ENCODE data around the gene RAPGEF6.

RAPGEF6 gene

DNA sequence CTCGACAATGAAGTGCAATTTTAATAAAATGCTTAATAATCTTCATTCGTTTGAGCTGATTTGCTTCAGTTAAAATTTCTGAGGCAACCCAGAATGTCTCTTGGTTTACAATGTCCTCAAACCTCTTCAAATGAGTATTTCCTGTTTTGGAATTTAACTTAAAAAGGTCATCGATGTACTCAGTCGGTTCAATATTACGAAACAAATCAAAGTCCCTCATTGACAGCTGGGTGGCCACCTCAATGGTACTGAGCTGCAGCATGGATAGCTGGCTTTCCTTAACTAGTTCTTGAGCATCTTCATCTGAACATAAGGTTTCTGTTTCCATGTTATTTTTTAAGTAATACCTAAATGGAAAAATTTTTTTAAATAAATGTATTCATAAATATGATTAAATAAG is 173.3 kb downstream of the RAPGEF6 start:
- Histone ChIP-seq H3F3A (ENCODE audit: control insufficient read depth, insufficient read depth) (no peaks in the 10 kb centered on the region), H3K4me1 (ENCODE audit: control insufficient read depth, low read length) (peaks cover 4% of the 10 kb centered on the region), H3K79me2 (ENCODE audit: control insufficient read depth, low read length) (no peaks in the 10 kb centered on the region), H3K9me2 (replicated peaks; ENCODE audit: control insufficient read depth, low read length) (no peaks in the 10 kb centered on the region), H3K9me3 (ENCODE audit: control insufficient read depth, insufficient read depth, low read length) (no peaks in the 10 kb centered on the region), H4K20me1 (ENCODE audit: control insufficient read depth, insufficient read depth, low read depth, low read length) (no peaks in the 10 kb centered on the region), H3K27ac (ENCODE audit: low read depth, low read length) (no peak overlapping the region), H3K4me2 (ENCODE audit: low read length) (no peak overlapping the region), H3K27me3 (ENCODE audit: control insufficient read depth, low read length) (no peaks in the 10 kb centered on the region), H3K36me3 (ENCODE audit: control insufficient read depth, low read length) (peaks cover 74% of the 10 kb centered on the region), H3K4me3 (ENCODE audit: low read length) (no peak overlapping the region)
- no peak for TF ChIP-seq EZH2phosphoT487 (IDR thresholded peaks at IDR 0.05; ENCODE audit: borderline replicate concordance, low read length)
- no peak for TF ChIP-seq CTCF (IDR thresholded peaks at IDR 0.05; ENCODE audit: low read depth, low read length, poor library complexity, severe bottlenecking)

DNA sequence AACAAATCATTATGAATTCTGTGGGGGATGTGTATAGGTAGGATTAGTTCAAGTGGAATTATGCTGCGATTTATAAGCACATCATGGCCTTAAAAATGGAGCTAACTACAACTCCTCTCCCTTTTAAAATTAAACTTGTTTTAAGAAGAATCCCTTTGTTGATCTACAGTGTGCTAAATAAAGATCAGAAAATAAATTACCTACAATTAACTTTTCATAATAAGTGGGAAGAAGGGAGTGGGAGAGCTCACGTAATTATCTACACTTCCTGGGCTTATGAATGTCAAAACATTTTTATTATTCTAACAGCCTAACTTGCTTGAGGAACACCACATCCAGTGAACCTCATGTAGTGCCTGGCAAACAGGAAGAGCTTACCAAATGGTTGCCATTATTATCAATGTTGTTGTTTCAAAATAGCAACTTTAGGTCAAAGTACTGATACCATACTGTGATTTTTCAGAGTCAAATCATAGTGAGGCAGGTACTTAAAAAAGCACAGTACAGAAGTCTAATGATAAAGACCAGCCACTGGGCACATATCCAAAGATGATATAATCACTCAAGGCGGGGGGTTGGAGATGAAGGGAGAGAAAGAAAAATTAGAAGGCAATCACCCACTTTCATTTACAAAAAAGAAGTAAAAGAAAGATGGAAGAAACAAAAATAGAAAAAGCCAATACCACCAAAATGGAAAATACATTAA is 174.0 kb downstream of the RAPGEF6 start:
- Histone ChIP-seq H3K36me3 (ENCODE audit: control insufficient read depth, low read length) (peaks cover 74% of the 10 kb centered on the region), H3K4me2 (ENCODE audit: low read length) (no peak overlapping the region), H3K4me1 (ENCODE audit: control insufficient read depth, low read length) (peaks cover 4% of the 10 kb centered on the region), H3K9me3 (ENCODE audit: control insufficient read depth, insufficient read depth, low read length) (no peaks in the 10 kb centered on the region), H3K27ac (ENCODE audit: low read depth, low read length) (no peak overlapping the region), H4K20me1 (ENCODE audit: control insufficient read depth, insufficient read depth, low read depth, low read length) (no peaks in the 10 kb centered on the region), H3F3A (ENCODE audit: control insufficient read depth, insufficient read depth) (no peaks in the 10 kb centered on the region), H3K4me3 (ENCODE audit: low read length) (no peak overlapping the region), H3K79me2 (ENCODE audit: control insufficient read depth, low read length) (no peaks in the 10 kb centered on the region), H3K9me2 (replicated peaks; ENCODE audit: control insufficient read depth, low read length) (no peaks in the 10 kb centered on the region), H3K27me3 (ENCODE audit: control insufficient read depth, low read length) (no peaks in the 10 kb centered on the region)
- no peak for TF ChIP-seq CTCF (IDR thresholded peaks at IDR 0.05; ENCODE audit: low read depth, low read length, poor library complexity, severe bottlenecking)
- TF ChIP-seq EZH2phosphoT487 (IDR thresholded peaks at IDR 0.05; ENCODE audit: borderline replicate concordance, low read length) = no peak

DNA sequence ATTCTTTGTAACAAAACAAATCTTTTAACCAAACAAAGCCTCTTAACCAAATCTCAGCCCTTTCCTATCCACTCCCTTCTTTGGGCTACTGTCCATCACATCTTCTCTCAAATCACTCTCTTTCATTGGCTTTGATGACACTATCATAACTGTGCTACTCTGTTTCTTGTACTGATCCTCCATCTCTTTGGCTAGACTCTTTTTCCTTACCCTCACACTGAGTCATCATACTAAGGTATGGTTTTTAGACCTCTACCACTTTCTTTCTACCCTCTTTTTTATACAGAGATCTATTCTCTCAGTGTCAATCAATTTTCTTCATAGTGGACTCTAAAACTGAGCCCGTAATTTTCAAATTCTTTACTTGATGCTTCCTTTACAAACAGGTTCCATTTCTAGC is 174.9 kb downstream of the RAPGEF6 start:
- no peak for TF ChIP-seq CTCF (IDR thresholded peaks at IDR 0.05; ENCODE audit: low read depth, low read length, poor library complexity, severe bottlenecking)
- no peaks in the 10 kb centered on the region for H3F3A ChIP-seq (ENCODE audit: control insufficient read depth, insufficient read depth)
- H3K9me3 ChIP-seq (ENCODE audit: control insufficient read depth, insufficient read depth, low read length) = no peaks in the 10 kb centered on the region
- H3K79me2 ChIP-seq (ENCODE audit: control insufficient read depth, low read length) = no peaks in the 10 kb centered on the region
- no peaks in the 10 kb centered on the region for H3K9me2 ChIP-seq (replicated peaks; ENCODE audit: control insufficient read depth, low read length)
- H3K27me3 ChIP-seq (ENCODE audit: control insufficient read depth, low read length) = no peaks in the 10 kb centered on the region
- peaks cover 78% of the 10 kb centered on the region for H3K36me3 ChIP-seq (ENCODE audit: control insufficient read depth, low read length)
- no peak overlapping the region for H3K27ac ChIP-seq (ENCODE audit: low read depth, low read length)
- H3K4me1 ChIP-seq (ENCODE audit: control insufficient read depth, low read length) = peaks cover 4% of the 10 kb centered on the region
- H3K4me2 ChIP-seq (ENCODE audit: low read length) = no peak overlapping the region
- no peaks in the 10 kb centered on the region for H4K20me1 ChIP-seq (ENCODE audit: control insufficient read depth, insufficient read depth, low read depth, low read length)
- no peak overlapping the region for H3K4me3 ChIP-seq (ENCODE audit: low read length)
